Natural killer cell (primary cell): ENCODE results near the gene PLA2G12A. TPM values are rescaled to one million over a fixed set of nuclear protein-coding genes. Genes with fewer than 3 reads are reported as not detected.
A peak's percentile ranks its signal among the peaks of the same experiment; 100 is the strongest.

Experiments used
- ATAC-seq, 3 donors: fragments of 150-1000 bp in 2 of 3; fragments of 200-7000 bp in 1 of 3; cut with Tn5 transposase; 1 replicate in 1 of 3; 2 replicates in 2 of 3; pipeline ENCODE4 v1.10.0; 2021; ENCODE audit warnings: mild to moderate bottlenecking in 2 of 3, moderate library complexity in 2 of 3
- DNase-seq, 2 donors: peaks; one replicate each; pipeline versions ENCODE4 v3.0.0 to v3.0.0-alpha.2; 2013 to 2021; ENCODE audit warnings: mixed read lengths in 1 of 2
- H3K27ac ChIP-seq: one replicate; pipeline ENCODE4 v1.5.1; 2013; ENCODE audit warnings: mild to moderate bottlenecking, low read length
- H3K27me3 ChIP-seq: one replicate; pipeline ENCODE4 v1.6.1; 2013; ENCODE audit warnings: low read length; ENCODE audit not compliant: control insufficient read depth, insufficient read depth
- H3K36me3 ChIP-seq: one replicate; pipeline ENCODE4 v1.6.1; 2013; ENCODE audit warnings: low read length; ENCODE audit not compliant: control insufficient read depth, insufficient read depth
- H3K4me1 ChIP-seq: one replicate; pipeline ENCODE4 v1.6.1; 2013; ENCODE audit warnings: low read length; ENCODE audit not compliant: control insufficient read depth, insufficient read depth
- H3K4me3 ChIP-seq: one replicate; pipeline ENCODE4 v1.5.1; 2013; ENCODE audit warnings: low read length
- H3K9me3 ChIP-seq: one replicate; pipeline ENCODE4 v1.6.1; 2013; ENCODE audit warnings: low read length; ENCODE audit not compliant: control insufficient read depth, insufficient read depth
- H3K27ac Mint-ChIP-seq, 2 donors: one replicate each; pipeline ENCODE4 v1.8.0; 2022; ENCODE audit warnings: mild to moderate bottlenecking in 2 of 2, mixed read lengths in 2 of 2, moderate library complexity in 1 of 2
- H3K27me3 Mint-ChIP-seq, 2 donors: one replicate each; pipeline ENCODE4 v1.8.0; 2022; ENCODE audit warnings: low read depth in 2 of 2, mixed read lengths in 2 of 2
- H3K36me3 Mint-ChIP-seq: one replicate; pipeline ENCODE4 v1.8.0; 2022; ENCODE audit warnings: mixed read lengths
- H3K4me1 Mint-ChIP-seq, 2 donors: one replicate each; pipeline ENCODE4 v1.8.0; 2022; ENCODE audit warnings: mixed read lengths in 2 of 2
- H3K4me3 Mint-ChIP-seq: one replicate; pipeline ENCODE4 v1.8.0; 2022; ENCODE audit warnings: mild to moderate bottlenecking, moderate library complexity, mixed read lengths
- H3K9me3 Mint-ChIP-seq, 2 donors: one replicate each; pipeline ENCODE4 v1.8.0; 2022; ENCODE audit warnings: mixed read lengths in 2 of 2
- CTCF ChIP-seq: fragments of 200-600 bp; IDR thresholded peaks from one replicate; pipeline ENCODE4 v1.8.0; 2022; ENCODE audit warnings: antibody characterized with exemption
- WGBS: methylation state at CpG from one replicate; pipeline ENCODE4 v1.1.7; 2013; ENCODE audit warnings: missing lambda C conversion rate; ENCODE audit not compliant: insufficient coverage; 5-methylcytosine and 5-hydroxymethylcytosine counted together
- intact Hi-C: fragments of 100-400 bp; cut with micrococcal nuclease; formaldehyde crosslinking; loops from one replicate; pipeline ENCODE4 v1.14.2; 2022
- total RNA-seq, 4 donors: library from RNA; stranded (reverse); fragments of 120-200 nt in 1 of 4; gene quantifications; one replicate each; pipeline versions ENCODE4 v1.2.3 to v1.2.4, GENCODE V29; 2013 to 2022

Gene PLA2G12A
- total RNA-seq, 3 donors from 2014 or later (not counting 1 experiment from before 2014, with no cell fraction given) = 7.2 to 11.5 (median 10.1) TPM

- no peak overlapping the region for H3K27ac ChIP-seq
- no peaks in the 10 kb centered on the region for H3K4me1 ChIP-seq
- no peaks in the 10 kb centered on the region for H3K27me3 ChIP-seq
- WGBS = 96% methylated on average over 1 of the region's 1 CpG
- no peak overlapping the region for H3K4me3 ChIP-seq
- DNase-seq = no peak
- intact Hi-C loops = no loop called here
- no peak for TF ChIP-seq CTCF
- no peak for ATAC-seq
- Mint-ChIP-seq H3K27me3 (no peaks in the 10 kb centered on the region), H3K4me3 (no peak overlapping the region), H3K9me3 (no peaks in the 10 kb centered on the region), H3K27ac (no peak overlapping the region), H3K4me1 (peaks cover 2 to 3% of the 10 kb centered on the region in 2 donors), H3K36me3 (no peaks in the 10 kb centered on the region)
- no peaks in the 10 kb centered on the region for H3K9me3 ChIP-seq
- peaks cover 10% of the 10 kb centered on the region for H3K36me3 ChIP-seq
These were observed 20.9 kb downstream of the PLA2G12A start for GRCh38 chr4:109708990-109709389.

- Histone ChIP-seq H3K9me3 (no peaks in the 10 kb centered on the region), H3K27me3 (no peaks in the 10 kb centered on the region), H3K4me3 (no peak overlapping the region), H3K27ac (no peak overlapping the region), H3K4me1 (peaks cover 2% of the 10 kb centered on the region), H3K36me3 (peaks cover 9% of the 10 kb centered on the region)
- 73% methylated on average over 2 of the region's 2 CpGs for WGBS
- ATAC-seq = no peak
- intact Hi-C loops = no loop called here
- no peak overlapping the region for H3K27ac Mint-ChIP-seq
- TF ChIP-seq CTCF = no peak
- no peaks in the 10 kb centered on the region for H3K27me3 Mint-ChIP-seq
- DNase-seq = no peak
- no peak overlapping the region for H3K4me3 Mint-ChIP-seq
- peaks cover 7 to 8% of the 10 kb centered on the region in 2 donors for H3K4me1 Mint-ChIP-seq
- no peaks in the 10 kb centered on the region for H3K9me3 Mint-ChIP-seq
- H3K36me3 Mint-ChIP-seq = no peaks in the 10 kb centered on the region
These were observed 21.4 kb downstream of the PLA2G12A start for GRCh38 chr4:109708435-109708834.

GRCh38 chr4:109703664-109704361 lies 26.1 kb downstream of the PLA2G12A start:
- Mint-ChIP-seq H3K27ac (peak overlapping the region; percentile 21 to 92), H3K36me3 (no peaks in the 10 kb centered on the region), H3K9me3 (no peaks in the 10 kb centered on the region), H3K4me1 (peaks cover 25 to 30% of the 10 kb centered on the region in 2 donors), H3K27me3 (peaks cover 0 to 4% of the 10 kb centered on the region in 2 donors), H3K4me3 (peak overlapping the region; percentile 98)
- H3K9me3 ChIP-seq = no peaks in the 10 kb centered on the region
- H3K27ac ChIP-seq = no peak overlapping the region
- DNase-seq (no peak), ATAC-seq (no peak)
- H3K36me3 ChIP-seq = no peaks in the 10 kb centered on the region
- H3K4me3 ChIP-seq = peak overlapping the region; percentile 66
- H3K4me1 ChIP-seq = peaks cover 17% of the 10 kb centered on the region
- intact Hi-C loops = loop anchor here (1.0 kb wide), 1 partner anchor 122 kb away; no protein-coding TSS in a partner anchor
- no peak for TF ChIP-seq CTCF
- H3K27me3 ChIP-seq = no peaks in the 10 kb centered on the region
- WGBS = 26% methylated on average over 11 of the region's 11 CpGs
